Inflammatory macrophage treated with lipopolysaccharide for 1 hour (primary cell): Measurements from ENCODE around the gene LARP6.
"Not testable (repeated sequence)": the region's sequence is repeated elsewhere in the genome, so short reads cannot be mapped to it uniquely, and the experiment has no call there.

ENCODE experiments used
- DNase-seq, 2 donors: peaks; one replicate each; pipeline ENCODE4 v3.0.0-alpha.2; 2020 to 2022

LARP6 gene

GRCh38 chr15:70829371-70830166 is 24.4 kb downstream of the LARP6 start:
- no peak for DNase-seq

GRCh38 chr15:70827721-70828120 is 26.2 kb downstream of the LARP6 start:
- no peak for DNase-seq

GRCh38 chr15:70826634-70827033 is 27.3 kb downstream of the LARP6 start:
- DNase-seq: peak; percentile 69 to 76

- no peak for DNase-seq
Measured at GRCh38 chr15:70825841-70826240, 28.1 kb downstream of the LARP6 start.

GRCh38 chr15:70823196-70823595 is 30.8 kb downstream of the LARP6 start:
- DNase-seq: no peak

- DNase-seq: no peak
Measured at GRCh38 chr15:70820214-70820613, 33.7 kb downstream of the LARP6 start.

GRCh38 chr15:70818580-70818979 is 35.4 kb downstream of the LARP6 start:
- no peak for DNase-seq

- DNase-seq: no peak
Measured at GRCh38 chr15:70817266-70817665, 36.7 kb downstream of the LARP6 start.

GRCh38 chr15:70815604-70816003 is 38.4 kb downstream of the LARP6 start:
- no peak for DNase-seq

GRCh38 chr15:70815011-70815410 is 38.9 kb downstream of the LARP6 start:
- not testable (repeated sequence) for DNase-seq

- DNase-seq: no peak
Measured at GRCh38 chr15:70812827-70813364, 41.1 kb downstream of the LARP6 start.

- DNase-seq: no peak
Measured at GRCh38 chr15:70810916-70811578, 42.9 kb downstream of the LARP6 start.

GRCh38 chr15:70806992-70807712 is 46.8 kb downstream of the LARP6 start:
- DNase-seq: peak; percentile 66 to 72

GRCh38 chr15:70804388-70804787 is 49.6 kb downstream of the LARP6 start:
- DNase-seq: not testable (repeated sequence)

GRCh38 chr15:70802629-70803028 is 51.3 kb downstream of the LARP6 start:
- DNase-seq: no peak

- no peak for DNase-seq
Measured at GRCh38 chr15:70801109-70801508, 52.8 kb downstream of the LARP6 start.

- DNase-seq: no peak
Measured at GRCh38 chr15:70799667-70800450, 54.1 kb downstream of the LARP6 start.

GRCh38 chr15:70797464-70797863 is 56.5 kb downstream of the LARP6 start:
- DNase-seq: no peak

GRCh38 chr15:70796516-70797310 is 57.2 kb downstream of the LARP6 start:
- DNase-seq: no peak

- no peak for DNase-seq
Measured at GRCh38 chr15:70795311-70795665, 58.7 kb downstream of the LARP6 start.

- no peak for DNase-seq
Measured at GRCh38 chr15:70794596-70795310, 59.2 kb downstream of the LARP6 start.
